Endothelial cell of umbilical vein (primary cell): Measurements from ENCODE around the gene AUTS2.

Experiments
- CTCF ChIP-seq, 2 donors: IDR thresholded peaks; 1 replicate in 1 of 2; 2 replicates in 1 of 2; pipeline ENCODE4 v1.5.1; 2011; ENCODE audit warnings: low read length in 2 of 2, mild to moderate bottlenecking in 2 of 2, moderate library complexity in 2 of 2, control low read depth in 1 of 2, inconsistent platforms in 1 of 2, low read depth in 1 of 2; ENCODE audit not compliant: insufficient read depth in 1 of 2; ENCODE audit errors: extremely low read depth in 1 of 2
- EZH2 ChIP-seq: IDR thresholded peaks from 2 replicates; pipeline ENCODE4 v1.6.1; 2012; ENCODE audit warnings: borderline replicate concordance, low read depth, mild to moderate bottlenecking, moderate library complexity, low read length, inconsistent platforms; ENCODE audit not compliant: severe bottlenecking
- POLR2A ChIP-seq: IDR thresholded peaks from 2 replicates; pipeline ENCODE4 v1.6.1; 2012; ENCODE audit warnings: low read depth, mild to moderate bottlenecking, control low read depth, low read length
- POLR2AphosphoS5 ChIP-seq: IDR thresholded peaks from 2 replicates; pipeline ENCODE4 v1.6.1; 2012; ENCODE audit warnings: low read depth, mild to moderate bottlenecking, control low read depth, low read length, moderate library complexity; ENCODE audit not compliant: insufficient read depth

GRCh38 chr7:70701991-70702390 is 1103.7 kb downstream of the AUTS2 start:
- TF ChIP-seq CTCF (IDR thresholded peaks at IDR 0.05; ENCODE audit: extremely low read depth in 1 of 2, insufficient read depth in 1 of 2, low read depth in 1 of 2, low read length in 2 of 2): no peak
- no peak for TF ChIP-seq POLR2A
- no peak for TF ChIP-seq POLR2AphosphoS5
- TF ChIP-seq EZH2: no peak
